Hematopoietic multipotent progenitor cell treated with erythropoietin and hydrocortisone succinate and interleukin-3 and kit ligand, for 8 days (in vitro differentiated cells): ENCODE measurements around the gene UBAP2L.
"Not testable (repeated sequence)": the region's sequence is repeated elsewhere in the genome, so short reads cannot be mapped to it uniquely, and the experiment has no call there.

Experiments used
- DNase-seq: peaks from one replicate; pipeline ENCODE4 v3.0.0-alpha.2; 2015

UBAP2L gene

DNA sequence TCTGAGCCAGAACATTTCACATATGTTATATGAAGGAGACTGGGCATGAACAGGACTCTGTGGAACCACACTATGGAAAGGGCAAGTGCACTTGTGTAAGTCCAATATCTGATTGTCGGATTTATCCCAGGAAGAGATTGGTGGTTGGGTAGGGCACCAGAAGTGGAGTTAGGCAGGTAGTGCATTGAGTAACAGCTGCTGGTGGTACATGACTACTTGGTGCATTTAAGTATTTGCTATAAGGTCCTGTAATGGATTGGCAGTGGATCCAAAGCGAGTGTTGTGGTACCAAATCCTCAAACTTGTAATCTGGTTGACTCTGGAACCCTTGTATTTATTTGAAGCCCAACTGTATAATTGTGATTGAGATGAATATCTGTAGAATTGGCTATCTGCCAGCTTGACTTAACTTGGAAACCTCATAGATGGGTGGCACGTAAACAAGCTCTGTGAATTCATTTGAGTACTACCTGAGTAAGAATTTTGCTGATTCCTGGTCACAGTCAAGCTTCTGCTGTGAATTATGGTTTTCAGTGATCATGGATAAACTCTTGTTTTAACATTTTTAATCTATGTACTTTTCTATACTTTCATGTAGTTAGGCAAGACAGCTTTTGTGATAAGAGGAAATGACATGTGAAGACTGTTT is 21.1 kb downstream of the UBAP2L start:
- peak; percentile 49 for DNase-seq

DNA sequence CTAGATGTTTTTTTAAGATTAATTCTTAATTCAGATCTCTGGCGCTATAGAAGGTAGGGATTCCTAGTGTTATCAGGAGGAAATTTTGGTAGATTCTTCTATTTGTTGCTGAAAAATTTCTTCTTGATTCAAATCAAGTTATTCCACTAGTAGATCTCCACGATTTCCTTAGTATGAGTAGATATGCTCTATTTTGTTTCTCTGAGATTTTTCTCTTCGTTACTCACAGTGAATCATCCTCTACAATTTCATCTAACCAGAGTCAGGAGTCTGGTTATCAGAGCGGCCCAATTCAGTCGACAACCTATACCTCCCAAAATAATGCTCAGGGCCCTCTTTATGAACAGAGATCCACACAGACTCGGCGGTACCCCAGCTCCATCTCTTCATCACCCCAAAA is 32.9 kb downstream of the UBAP2L start:
- no peak for DNase-seq

DNA sequence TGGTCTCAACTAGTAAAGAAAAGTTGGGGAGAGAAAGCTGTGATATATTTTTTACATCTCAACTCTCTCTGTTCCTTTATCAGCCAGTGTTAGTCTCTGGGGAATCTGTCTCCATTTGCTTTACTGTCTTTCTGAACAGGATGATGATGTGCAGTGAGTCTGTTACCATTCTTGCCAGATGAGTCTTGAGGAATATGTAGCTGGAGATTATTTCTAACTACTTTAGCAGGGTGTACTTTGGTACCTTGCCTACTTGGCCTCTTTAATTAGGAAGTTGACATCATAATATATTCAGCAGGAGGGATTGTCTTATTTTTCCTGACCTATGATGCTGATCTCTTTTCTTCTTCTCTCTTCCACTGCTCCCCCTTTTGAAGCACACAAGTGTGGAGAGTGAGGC is 35.9 kb downstream of the UBAP2L start:
- DNase-seq: no peak

DNA sequence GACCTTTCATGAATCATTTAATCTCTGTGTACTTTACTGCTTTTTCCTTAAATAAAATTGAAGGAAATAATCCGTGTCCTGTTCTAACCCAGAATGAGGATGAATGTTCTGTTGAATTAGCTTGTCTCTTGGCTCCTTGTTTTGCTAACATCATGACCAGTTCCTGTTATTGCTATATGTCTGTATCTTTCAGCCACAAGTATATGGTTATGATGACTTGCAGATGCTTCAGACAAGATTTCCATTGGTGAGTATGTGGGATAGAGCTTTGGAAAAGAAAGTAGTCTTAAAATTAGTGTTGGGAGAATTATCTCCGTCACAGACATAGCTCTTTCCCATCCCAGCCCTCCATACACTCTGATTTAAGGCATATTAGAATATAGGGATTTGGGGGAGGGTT is 38.0 kb downstream of the UBAP2L start:
- no peak for DNase-seq

DNA sequence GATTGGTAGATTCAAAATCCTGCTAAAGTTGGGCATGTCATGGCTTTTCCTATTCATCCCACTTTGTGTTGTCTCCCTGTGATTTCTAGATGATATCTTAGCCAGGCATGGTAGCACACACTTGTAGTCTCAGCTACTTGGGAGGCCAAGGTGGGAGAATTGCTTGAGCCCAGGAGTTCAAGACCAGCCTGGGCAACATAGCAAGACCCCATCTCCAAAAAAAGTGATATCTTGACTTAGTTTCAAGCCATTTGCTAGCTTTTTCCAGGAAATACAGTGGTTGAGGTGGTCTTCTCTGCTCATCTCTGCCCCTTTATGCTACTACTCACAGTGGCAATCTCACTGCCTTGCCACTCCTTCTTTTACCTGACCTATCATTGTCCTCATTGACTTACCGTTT is 39.4 kb downstream of the UBAP2L start:
- no peak for DNase-seq

DNA sequence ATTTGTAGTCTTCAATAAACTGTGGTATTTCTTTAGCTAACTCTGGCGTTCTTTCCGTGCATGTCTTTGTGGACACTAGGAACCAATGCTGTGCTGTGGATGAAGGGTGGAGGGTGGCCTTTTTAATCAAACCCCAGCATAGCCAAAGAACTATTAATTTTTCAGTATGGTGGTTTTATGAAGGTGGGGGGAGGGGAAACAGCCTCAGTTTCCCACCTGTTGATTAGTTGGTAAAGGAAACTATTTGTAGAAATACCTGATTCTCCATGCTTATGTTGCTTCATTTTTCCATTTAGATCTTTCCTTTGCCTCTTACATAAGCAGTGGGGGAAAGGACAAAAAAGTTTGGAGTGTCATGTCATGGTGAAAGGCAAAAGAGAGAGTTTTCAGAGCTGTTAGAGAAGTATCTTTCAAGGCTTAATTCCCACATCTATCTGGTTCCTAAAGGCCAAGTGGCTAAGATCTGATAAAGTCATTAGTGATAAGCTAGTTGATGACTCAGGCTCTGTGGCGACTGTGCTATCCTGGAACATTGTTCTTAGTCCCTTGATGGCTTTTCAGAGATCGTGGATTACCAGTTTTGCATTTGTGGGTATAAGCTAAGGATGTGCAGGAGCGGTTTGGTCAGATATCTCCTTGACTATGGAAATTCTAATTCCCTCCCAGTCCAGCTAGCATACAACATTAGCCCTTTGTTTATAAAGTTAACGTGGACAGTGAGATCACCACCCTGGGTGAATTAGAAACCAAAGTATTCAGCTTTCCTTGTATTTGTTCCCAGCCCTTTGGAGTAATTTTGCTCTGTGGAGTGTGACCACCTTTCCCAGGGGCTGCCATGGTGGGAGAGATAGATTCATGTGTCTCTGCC is 42.9 kb downstream of the UBAP2L start:
- DNase-seq: peak; percentile 37

DNA sequence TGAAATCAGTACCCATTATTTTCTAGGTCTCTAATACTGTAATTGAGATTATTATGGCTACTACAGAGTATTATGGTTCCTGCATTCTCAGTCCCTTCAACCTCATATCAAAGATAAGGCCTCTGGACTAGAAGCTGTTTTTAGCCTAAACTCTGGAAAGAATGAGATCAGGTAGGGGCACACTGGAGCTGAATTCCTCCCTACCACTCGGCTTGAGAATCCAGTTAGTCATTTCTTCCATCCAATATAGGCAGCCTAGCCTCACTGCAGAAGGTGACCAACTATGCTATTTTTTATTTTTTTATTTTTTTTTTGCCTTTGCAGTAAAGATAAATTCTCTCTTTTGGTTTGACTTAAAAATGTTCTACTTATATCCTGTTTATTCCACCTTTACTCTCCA is 43.7 kb downstream of the UBAP2L start:
- DNase-seq: no peak

DNA sequence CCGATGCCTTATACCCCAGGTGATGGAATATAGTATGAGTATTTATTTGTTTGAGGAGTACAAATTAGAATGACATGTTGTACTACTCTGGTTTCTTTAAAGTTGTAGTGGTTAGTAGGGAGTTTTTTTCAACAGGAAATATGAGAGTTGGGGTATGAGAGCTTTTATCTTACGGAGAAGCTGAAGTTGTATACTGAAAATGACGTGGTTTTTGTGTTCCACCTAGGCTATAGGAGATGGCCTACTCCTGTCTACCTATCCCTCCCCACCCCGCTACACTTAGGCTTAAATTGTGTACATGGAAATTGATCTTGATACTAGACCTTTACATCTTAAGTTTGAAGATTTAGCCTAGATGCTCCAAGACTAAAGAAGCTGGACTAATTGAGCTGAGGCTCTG is 44.8 kb downstream of the UBAP2L start:
- no peak for DNase-seq

DNA sequence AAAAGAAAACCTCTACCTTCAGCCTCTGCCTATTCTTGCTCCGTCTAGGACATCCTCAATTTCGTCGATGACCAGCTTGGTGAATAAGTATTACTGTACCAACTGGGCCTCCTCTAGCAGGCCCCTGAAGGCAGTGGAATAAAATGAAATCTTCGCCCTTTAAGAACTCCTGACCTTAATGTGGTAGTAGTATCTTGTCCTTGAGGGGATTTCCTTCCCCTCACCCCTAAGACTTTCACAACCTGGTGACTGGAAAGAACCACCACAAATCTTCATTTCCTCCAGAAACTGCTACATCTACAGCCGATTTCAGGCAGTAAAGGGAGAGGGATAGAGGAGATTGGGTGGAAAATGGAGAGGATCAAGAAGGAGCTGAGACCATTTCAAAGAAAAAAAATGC is 50.1 kb downstream of the UBAP2L start:
- no peak for DNase-seq

DNA sequence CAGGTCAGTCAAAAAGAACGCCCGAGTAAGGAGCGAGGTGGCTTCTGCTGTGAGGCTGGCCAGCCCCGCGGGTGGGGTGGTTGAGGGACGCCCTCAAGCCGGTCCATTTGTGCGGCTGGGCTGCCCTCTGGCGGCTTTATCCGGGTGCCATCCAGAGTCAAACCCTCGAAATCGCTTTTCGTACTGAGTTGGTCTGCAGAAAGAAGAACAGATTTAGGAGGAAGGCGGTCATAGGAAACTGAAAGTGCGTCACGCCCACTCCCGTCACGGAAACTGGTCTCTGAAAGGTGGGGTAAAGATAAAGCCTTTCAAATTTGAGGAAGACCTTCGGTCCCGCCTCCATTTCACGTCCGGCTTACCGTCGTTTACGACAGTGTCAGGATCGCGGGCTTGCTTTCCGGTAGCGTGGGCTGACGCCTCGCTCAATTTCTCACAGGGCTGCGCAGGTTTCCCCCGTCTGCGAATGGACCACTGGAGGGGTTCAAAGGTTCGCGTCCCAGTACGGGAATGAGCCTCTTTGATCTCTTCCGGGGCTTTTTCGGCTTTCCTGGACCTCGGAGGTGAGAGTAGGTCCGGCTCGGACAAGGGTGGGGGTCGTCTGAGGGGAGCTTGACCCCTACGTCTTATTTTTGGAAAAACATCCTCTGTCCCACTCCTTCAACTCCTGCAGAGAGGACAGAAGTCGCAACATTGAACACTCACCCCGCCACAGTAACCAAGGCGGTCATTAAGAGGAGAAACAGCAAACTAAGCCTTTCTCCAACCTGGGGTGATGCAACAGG is 51.7 kb downstream of the UBAP2L start, which contains the start of gene HAX1:
HAX1 (plus strand) TSS at position 413 of the 782 bp plus-strand sequence; CDS start at position 508, 95 bp downstream.
- DNase-seq: peak; percentile 99

DNA sequence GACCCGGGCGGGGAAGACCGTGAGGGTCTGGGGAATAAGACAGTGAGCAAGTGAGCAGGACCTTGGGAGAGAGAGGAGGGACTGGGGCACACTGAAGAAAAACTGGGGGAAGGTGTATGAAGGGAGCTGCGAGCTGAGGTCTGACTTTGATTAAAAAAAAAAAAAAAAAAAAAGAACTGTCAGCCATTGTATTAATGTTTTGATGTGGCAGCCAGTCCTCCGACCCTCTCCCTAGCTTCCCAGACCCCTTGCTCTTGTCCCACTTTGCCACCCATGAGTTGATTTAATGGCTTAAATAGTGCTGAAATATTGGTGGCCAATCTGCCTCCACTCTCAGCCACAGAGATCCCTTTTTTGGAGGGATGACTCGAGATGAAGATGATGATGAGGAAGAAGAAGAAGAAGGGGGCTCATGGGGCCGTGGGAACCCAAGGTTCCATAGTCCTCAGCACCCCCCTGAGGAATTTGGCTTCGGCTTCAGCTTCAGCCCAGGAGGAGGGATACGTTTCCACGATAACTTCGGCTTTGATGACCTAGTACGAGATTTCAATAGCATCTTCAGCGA is 52.3 kb downstream of the UBAP2L start:
- no peak for DNase-seq

DNA sequence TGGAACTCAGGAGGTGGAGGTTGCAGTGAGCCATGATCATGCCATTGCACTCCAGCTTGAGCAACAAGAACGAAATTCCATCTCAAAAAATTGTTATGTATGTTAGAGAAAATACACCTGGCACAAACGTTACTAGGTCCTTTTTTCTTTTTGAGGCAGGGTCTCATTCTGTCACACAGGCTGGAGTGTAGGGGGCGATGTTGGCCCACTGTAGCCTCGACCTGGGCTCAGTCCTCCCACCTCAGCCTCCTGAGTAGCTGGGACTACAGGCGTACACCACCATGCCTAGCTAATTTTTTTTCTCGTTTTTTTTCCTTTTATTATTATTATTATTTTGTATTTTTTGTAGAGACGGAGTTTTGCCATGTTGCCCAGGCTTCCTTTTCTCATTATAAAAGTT is 56.0 kb downstream of the UBAP2L start:
- peak; percentile 39 for DNase-seq

DNA sequence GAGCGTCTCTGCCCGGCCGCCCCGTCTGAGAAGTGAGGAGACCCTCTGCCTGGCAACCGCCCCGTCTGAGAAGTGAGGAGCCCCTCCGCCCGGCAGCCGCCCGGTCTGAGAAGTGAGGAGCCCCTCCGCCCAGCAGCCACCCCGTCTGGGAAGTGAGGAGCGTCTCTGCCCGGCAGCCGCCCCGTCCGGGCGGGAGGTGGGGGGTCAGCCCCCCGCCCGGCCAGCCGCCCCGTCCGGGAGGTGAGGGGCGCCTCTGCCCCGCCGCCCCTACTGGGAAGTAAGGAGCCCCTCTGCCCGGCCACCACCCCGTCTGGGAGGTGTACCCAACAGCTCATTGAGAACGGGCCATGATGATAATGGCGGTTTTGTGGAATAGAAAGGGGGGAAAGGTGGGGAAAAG is 66.8 kb downstream of the UBAP2L start:
- not testable (repeated sequence) for DNase-seq

DNA sequence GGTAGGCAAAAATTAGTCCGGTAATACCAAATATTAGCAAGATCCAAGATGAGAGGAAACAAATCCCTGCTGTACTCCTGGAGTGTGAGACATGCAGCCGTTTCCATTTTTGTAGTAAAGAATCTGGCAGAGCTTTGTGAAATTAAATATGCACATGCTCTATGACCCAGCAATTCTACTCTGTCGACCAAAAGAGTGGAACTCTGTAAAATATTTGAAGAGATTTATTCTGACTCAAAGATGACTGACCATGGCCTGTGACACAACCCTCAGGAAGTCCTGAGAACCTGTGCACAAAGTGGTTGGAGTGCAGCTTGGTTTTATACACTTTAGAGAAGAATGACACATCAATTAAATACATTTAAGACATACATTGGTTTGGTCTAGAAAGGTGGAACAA is 67.9 kb downstream of the UBAP2L start:
- no peak for DNase-seq

DNA sequence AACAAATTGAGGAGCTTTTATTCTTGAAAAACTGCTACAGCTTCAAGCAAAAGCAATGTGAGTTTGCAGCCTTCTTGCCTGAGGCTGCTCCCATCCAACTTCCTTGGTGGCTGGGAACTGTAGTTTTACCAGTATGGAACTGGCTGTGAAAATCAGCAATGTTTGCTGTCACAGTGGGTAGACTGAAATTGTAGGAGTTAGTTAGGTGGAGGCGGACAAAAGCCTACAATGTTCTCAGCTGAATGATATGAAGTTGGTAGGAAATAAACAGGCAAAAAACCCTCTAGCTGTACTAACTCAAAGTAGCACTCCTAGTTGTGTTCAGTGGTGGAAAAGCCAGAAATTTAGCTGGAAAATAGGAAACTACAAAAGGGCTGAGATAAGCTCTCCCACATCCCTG is 70.2 kb downstream of the UBAP2L start:
- peak; percentile 11 for DNase-seq

DNA sequence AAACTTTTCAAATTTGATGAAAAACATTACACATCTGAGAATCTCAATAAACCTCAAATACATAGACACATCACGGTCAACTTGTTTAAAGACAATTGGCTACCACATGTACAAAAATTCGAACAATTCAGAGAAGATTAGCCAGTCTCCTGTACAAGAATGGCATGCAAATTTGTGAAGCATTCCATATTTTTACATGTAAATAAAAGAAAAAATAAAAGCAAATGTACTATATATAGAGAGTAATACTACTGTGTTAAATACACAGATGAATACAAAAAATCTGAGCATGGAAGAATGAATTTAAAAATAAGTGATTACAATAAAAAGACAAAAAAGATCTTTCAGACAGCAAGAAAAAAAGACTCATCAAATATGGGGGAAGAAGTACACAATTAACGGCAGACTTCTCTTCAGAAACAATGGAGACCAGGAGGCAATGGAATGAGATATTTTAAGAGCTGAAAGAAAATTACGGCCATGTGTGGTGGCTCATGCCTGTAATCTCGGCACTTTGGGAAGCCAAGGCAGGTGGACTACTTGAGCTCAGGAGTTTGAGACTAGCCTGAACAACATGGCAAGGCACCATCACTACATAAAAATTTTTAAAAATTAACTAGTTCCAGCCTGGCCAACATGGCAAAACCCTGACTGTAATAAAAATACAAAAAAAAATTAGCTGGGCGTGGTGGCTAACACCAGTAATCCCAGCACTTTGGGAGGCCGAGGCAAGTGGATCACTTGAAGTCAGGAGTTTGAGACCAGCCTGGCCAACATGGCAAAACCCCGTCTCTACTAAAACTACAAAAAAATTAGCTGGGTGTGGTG is 74.9 kb downstream of the UBAP2L start:
- peak; percentile 14 for DNase-seq

DNA sequence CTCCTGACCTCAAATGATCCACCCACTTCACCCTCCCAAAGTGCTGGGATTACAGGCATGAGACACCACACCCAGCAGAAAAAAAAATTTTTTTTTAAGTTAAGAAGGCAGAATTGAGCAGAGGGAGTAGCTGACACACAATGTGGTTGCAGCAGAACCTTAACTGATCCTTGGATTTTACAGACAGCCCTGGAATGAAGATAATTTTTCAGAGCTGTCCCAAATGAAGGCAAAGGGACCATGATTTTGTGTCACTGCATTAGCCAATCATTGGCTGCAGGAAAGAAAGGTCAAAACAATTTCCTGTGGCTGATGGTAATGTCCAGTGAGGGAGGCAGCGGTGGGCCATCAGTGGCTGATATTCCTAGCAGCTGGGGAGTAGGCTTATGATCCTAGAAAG is 80.8 kb downstream of the UBAP2L start:
- no peak for DNase-seq

DNA sequence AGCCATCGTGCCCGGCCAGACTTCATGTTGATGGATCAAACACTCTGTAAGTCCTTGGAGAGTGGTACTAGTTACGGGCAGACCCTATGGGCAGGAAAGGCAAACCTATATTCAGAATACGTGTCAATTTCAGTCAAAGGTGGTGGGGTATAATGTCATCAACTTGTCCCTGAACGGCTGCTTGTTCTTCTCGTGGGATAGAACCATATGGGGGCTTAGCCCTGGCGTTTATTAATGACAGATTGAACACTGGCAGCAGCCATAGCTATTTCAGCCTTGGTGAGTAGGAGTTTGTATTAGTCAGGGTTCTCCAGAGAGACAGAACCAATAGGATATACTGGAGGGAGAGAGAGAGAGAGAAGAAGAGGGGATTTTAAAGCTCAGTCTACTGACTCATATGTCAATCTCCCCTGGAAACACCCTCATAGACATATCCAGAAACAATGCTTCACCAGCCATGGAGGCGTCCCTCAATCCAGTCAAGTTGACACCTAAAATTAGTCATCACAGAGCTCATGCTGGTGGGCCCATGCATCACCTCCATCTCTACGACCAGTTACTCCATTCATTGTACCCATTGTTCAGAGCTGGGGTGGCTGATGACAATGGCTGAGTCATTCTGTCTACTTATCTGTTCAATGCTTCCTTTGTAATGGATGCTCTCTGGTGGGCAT is 84.0 kb downstream of the UBAP2L start:
- no peak for DNase-seq

DNA sequence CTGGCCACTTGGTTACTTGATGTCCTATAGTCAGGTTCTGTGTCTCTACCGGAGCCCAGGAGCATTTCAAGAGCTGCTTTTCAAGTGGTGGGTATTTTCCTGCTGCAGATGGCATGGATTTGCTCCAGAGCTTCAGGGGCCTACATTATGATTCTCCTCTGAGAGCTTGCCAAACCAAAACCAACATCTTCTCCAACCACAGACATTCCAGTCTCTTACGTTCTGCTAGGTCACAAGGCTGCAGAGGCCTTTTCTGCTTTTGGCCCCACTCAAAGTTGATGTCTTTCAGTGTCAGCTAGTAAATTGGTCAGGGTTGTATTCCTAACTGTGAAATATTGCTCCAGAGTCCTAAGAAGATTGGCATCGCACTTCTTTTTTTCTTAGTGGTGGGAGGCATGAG is 85.4 kb downstream of the UBAP2L start:
- DNase-seq: no peak

DNA sequence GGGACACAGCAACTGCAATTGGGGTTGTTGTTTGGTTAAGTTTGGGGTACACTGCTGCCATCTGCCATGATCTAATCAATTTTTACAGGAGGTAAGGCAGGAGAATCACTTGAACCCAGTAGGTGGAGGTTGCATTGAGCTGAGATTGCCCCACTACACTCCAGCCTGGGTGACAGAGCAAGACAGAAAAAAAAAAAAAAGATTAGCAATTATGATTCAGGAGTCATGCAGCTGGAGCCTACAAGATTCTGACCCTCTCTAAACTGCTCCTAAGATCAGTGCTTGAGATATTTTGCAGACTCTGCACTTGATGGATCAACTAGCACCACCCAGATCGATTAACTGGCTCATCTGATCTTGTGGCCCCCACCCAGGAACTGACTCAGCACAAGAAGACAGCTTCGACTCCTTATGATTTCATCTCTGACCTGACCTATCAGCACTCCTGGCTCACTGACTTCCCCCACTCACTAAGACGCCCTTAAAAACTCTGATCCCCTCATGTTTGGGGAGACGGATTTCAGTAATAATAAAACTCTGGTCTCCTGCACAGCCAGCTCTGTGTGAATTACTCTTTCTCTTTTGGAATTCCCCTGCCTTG is 87.0 kb downstream of the UBAP2L start:
- not testable (repeated sequence) for DNase-seq

DNA sequence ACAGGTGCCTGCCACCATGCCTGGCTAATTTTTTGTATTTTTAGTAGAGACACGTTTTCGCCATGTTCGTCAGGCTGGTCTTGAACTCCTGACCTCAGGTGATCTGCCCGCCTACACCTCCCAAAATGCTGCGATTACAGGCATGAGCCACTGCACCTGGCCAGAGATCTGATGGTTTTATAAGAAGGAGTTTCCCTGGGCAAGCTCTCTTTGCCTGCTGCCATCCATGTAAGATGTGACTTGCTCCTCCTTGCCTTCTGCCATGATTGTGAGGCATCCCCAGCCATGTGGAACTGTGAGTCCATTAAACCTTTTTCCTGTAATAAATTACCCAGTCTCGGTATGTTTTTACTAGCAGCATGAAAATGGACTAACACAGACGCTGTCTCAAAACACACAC is 88.4 kb downstream of the UBAP2L start:
- not testable (repeated sequence) for DNase-seq
